ENCODE results near the gene MYCBP2. TPM values are rescaled to one million over a fixed set of nuclear protein-coding genes. Genes with fewer than 3 reads are reported as not detected.

MYCBP2 gene
- 50.5 TPM for total RNA-seq
- polyA plus RNA-seq (ENCODE audit: insufficient read depth in 1 of 8, insufficient read length in 8 of 8, low replicate concordance in 1 of 8), result 10 to 100 TPM; 37.3 to 58.4 (median 52.3) TPM
- long read RNA-seq, donor 1, result 0 reads
- long read RNA-seq, donor 2, result 0 reads
- long read RNA-seq, donor 3, result 0 reads
- long read RNA-seq, donor 4, result 0 reads
- long read RNA-seq, donor 5, partial matches to known transcripts, result 27 of 28 reads
- long read RNA-seq, donor 5, other reads (novel, unspliced or antisense), result 0 of 28 reads
- long read RNA-seq, donor 6, partial matches to known transcripts, result 13 of 14 reads
- long read RNA-seq, donor 6, other reads (novel, unspliced or antisense), result 0 of 14 reads
- long read RNA-seq, donor 7, partial matches to known transcripts, result 9 of 10 reads
- long read RNA-seq, donor 7, other reads (novel, unspliced or antisense), result 0 of 10 reads
- long read RNA-seq, donor 8, result 0 reads
- long read RNA-seq, donor 9, partial matches to known transcripts, result 9 of 9 reads
- long read RNA-seq, donor 9, other reads (novel, unspliced or antisense), result 0 of 9 reads
- long read RNA-seq, donor 10, partial matches to known transcripts, result 6 of 6 reads
- long read RNA-seq, donor 10, other reads (novel, unspliced or antisense), result 0 of 6 reads
- long read RNA-seq, donor 11, result 0 reads

DNA sequence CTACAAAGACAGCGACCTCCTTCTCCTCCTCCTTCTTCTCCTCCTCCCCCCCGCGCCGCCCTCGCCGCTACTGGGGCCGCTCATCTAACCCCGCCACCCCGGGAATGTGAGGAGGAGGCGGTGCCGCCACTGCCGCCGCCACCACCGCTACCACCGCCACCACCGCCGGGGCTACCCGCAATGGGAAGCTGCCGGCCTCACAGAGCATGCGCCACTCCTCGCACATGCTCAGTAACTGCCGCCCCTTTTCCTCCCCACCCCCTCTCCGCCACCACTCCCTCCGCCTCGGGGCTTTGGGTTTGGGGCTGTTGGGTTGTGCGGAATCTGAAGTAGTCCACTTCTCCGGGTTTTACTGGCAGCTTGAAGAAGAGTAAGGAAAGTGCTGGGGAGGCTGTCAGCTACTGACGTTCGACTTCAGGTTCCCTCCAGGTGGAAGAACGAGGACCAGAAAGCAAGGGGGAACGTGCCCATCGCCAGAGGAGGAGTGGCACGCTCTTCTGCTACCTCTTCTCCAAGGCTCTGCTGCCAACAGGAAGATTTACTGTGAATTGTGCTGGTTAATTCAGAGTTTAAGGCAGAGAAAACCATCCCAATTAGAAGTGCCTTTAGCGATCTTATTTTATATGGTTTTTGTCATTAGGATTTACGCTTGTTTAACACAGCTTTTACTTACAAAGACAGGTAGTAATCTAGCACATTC, at the start of gene MYCBP2:
TSS of gene MYCBP2 (minus strand) at position 190 of the 700 bp plus-strand sequence. CDS start 319 bp downstream, outside the sequence.
- Histone ChIP-seq H3K27ac (ENCODE audit: low read length) (peak within 1 kb of the TSS; percentile 87), H3K36me3 (ENCODE audit: control insufficient read depth, insufficient read depth, low read length) (no peaks in the 10 kb centered on the region), H3K4me1 (ENCODE audit: control insufficient read depth, insufficient read depth, low read length) (peaks cover 5% of the 10 kb centered on the region), H3K27me3 (ENCODE audit: control insufficient read depth, insufficient read depth, low read length) (no peaks in the 10 kb centered on the region), H3K4me3 (ENCODE audit: low read length) (peak within 1 kb of the TSS; percentile 96), H3K9me3 (replicated peaks; ENCODE audit: control insufficient read depth, low read depth, low read length) (no peaks in the 10 kb centered on the region)
- peak; percentile 100 for DNase-seq
- 0% methylated on average over 15 of the region's 35 CpGs for WGBS (ENCODE audit: insufficient coverage)

- H3K27ac ChIP-seq (ENCODE audit: low read length), result no peak overlapping the region
- no peak for DNase-seq
- no peaks in the 10 kb centered on the region for H3K27me3 ChIP-seq (ENCODE audit: control insufficient read depth, insufficient read depth, low read length)
- H3K9me3 ChIP-seq (replicated peaks; ENCODE audit: control insufficient read depth, low read depth, low read length), result no peaks in the 10 kb centered on the region
- H3K36me3 ChIP-seq (ENCODE audit: control insufficient read depth, insufficient read depth, low read length), result no peaks in the 10 kb centered on the region
- no peak overlapping the region for H3K4me3 ChIP-seq (ENCODE audit: low read length)
- no CpG with 5 or more reads among the region's 1 CpG for WGBS (ENCODE audit: insufficient coverage)
- H3K4me1 ChIP-seq (ENCODE audit: control insufficient read depth, insufficient read depth, low read length), result no peaks in the 10 kb centered on the region
Measured at GRCh38 chr13:77375560-77376108, 48.7 kb upstream of the MYCBP2 start.

GRCh38 chr13:77374786-77375185, 47.9 kb upstream of the MYCBP2 start:
- no CpG with 5 or more reads among the region's 2 CpGs for WGBS (ENCODE audit: insufficient coverage)
- H3K36me3 ChIP-seq (ENCODE audit: control insufficient read depth, insufficient read depth, low read length), result no peaks in the 10 kb centered on the region
- no peak overlapping the region for H3K4me3 ChIP-seq (ENCODE audit: low read length)
- no peak overlapping the region for H3K27ac ChIP-seq (ENCODE audit: low read length)
- H3K4me1 ChIP-seq (ENCODE audit: control insufficient read depth, insufficient read depth, low read length), result no peaks in the 10 kb centered on the region
- DNase-seq, result no peak
- H3K9me3 ChIP-seq (replicated peaks; ENCODE audit: control insufficient read depth, low read depth, low read length), result no peaks in the 10 kb centered on the region
- H3K27me3 ChIP-seq (ENCODE audit: control insufficient read depth, insufficient read depth, low read length), result no peaks in the 10 kb centered on the region

DNA sequence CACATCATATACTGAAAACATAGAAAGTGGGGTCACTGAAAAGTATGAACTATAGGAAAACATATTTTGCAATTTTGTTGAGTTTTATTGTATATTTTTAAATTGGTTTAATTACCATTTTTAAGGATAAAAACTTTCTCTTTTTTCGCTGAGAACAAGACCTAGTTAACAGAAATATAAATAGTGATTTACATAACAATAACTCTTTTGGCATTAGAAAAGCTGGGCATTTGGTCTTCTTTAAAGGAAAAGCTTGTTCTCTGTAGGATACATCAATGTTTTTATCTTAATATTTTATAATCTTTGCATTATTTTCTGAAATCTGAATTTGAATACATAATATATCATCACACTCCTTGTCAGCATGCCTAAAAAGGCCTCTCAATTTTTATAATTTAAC, 47.4 kb upstream of the MYCBP2 start:
- no peaks in the 10 kb centered on the region for H3K36me3 ChIP-seq (ENCODE audit: control insufficient read depth, insufficient read depth, low read length)
- no peak overlapping the region for H3K4me3 ChIP-seq (ENCODE audit: low read length)
- no peaks in the 10 kb centered on the region for H3K27me3 ChIP-seq (ENCODE audit: control insufficient read depth, insufficient read depth, low read length)
- WGBS (ENCODE audit: insufficient coverage), result no CpG with 5 or more reads among the region's 1 CpG
- no peak overlapping the region for H3K27ac ChIP-seq (ENCODE audit: low read length)
- no peaks in the 10 kb centered on the region for H3K4me1 ChIP-seq (ENCODE audit: control insufficient read depth, insufficient read depth, low read length)
- no peak for DNase-seq
- H3K9me3 ChIP-seq (replicated peaks; ENCODE audit: control insufficient read depth, low read depth, low read length), result no peaks in the 10 kb centered on the region

- Histone ChIP-seq H3K27me3 (ENCODE audit: control insufficient read depth, insufficient read depth, low read length) (no peaks in the 10 kb centered on the region), H3K36me3 (ENCODE audit: control insufficient read depth, insufficient read depth, low read length) (no peaks in the 10 kb centered on the region), H3K4me3 (ENCODE audit: low read length) (no peak overlapping the region), H3K9me3 (replicated peaks; ENCODE audit: control insufficient read depth, low read depth, low read length) (no peaks in the 10 kb centered on the region), H3K27ac (ENCODE audit: low read length) (no peak overlapping the region), H3K4me1 (ENCODE audit: control insufficient read depth, insufficient read depth, low read length) (no peaks in the 10 kb centered on the region)
- WGBS (ENCODE audit: insufficient coverage), result no CpG with 5 or more reads among the region's 1 CpG
- DNase-seq, result no peak
Measured at GRCh38 chr13:77373502-77373901, 46.6 kb upstream of the MYCBP2 start.

DNA sequence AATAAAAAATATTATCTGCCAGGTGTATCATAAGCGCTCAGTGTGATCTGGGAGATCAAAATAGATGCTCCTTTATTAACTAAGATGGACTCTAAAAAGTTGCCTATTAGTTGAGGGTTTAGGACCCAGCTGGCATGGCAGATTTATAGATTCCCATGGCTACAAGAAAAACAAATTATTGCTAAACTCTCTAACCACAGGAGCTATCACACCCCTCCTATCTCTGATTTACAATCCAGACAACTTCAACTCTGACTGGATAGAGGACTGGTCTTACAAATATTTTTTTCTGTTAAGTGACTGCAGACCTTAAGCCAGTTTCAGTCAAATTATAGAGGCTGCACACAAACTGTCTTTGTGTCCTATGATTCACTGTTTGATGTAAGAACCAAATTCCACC, 45.4 kb upstream of the MYCBP2 start:
- Histone ChIP-seq H3K9me3 (replicated peaks; ENCODE audit: control insufficient read depth, low read depth, low read length) (no peaks in the 10 kb centered on the region), H3K27me3 (ENCODE audit: control insufficient read depth, insufficient read depth, low read length) (no peaks in the 10 kb centered on the region), H3K4me1 (ENCODE audit: control insufficient read depth, insufficient read depth, low read length) (no peaks in the 10 kb centered on the region), H3K36me3 (ENCODE audit: control insufficient read depth, insufficient read depth, low read length) (no peaks in the 10 kb centered on the region), H3K27ac (ENCODE audit: low read length) (no peak overlapping the region), H3K4me3 (ENCODE audit: low read length) (no peak overlapping the region)
- WGBS (ENCODE audit: insufficient coverage), result no CpG with 5 or more reads among the region's 1 CpG
- DNase-seq, result no peak

DNA sequence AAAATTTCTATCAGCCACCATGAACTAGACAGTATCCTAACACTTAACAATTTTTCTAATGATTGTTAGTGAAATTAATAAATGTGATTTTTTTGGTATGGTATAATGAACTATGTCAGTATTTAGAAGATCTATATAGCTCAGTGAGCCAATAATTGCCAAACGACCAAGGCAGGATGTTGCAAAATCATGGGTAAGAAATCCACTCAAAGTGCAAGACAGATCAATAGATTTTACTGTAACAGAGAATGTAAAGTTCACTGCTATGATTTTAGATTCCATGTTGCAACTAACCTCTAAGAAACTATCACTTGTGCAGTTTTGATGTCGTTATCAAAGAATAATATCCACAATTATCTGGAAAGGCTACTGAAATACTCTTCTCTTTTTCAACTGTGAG, 44.0 kb upstream of the MYCBP2 start:
- Histone ChIP-seq H3K9me3 (replicated peaks; ENCODE audit: control insufficient read depth, low read depth, low read length) (no peaks in the 10 kb centered on the region), H3K27me3 (ENCODE audit: control insufficient read depth, insufficient read depth, low read length) (no peaks in the 10 kb centered on the region), H3K27ac (ENCODE audit: low read length) (no peak overlapping the region), H3K4me1 (ENCODE audit: control insufficient read depth, insufficient read depth, low read length) (no peaks in the 10 kb centered on the region), H3K4me3 (ENCODE audit: low read length) (no peak overlapping the region), H3K36me3 (ENCODE audit: control insufficient read depth, insufficient read depth, low read length) (no peaks in the 10 kb centered on the region)
- no CpG with 5 or more reads among the region's 2 CpGs for WGBS (ENCODE audit: insufficient coverage)
- DNase-seq, result no peak

DNA sequence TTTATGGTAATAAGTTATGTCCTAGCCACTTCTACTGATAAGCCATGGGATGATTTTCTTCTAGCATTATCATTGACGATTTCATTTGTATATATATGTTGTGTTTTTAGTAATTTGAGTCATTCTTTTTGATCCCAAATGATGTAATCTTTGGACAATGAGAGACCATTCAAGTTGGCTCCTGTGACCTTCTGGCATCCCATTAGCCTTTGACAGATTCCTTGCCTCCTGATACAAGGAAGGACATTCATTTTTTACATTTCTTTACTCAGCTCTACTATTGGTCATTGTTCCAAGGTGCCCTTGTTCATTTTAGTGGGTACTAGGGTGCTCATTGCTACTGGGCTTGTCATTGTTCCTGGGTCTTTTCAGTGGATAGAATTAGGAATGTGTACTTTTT, 35.3 kb upstream of the MYCBP2 start:
- no peak overlapping the region for H3K4me3 ChIP-seq (ENCODE audit: low read length)
- no CpG with 5 or more reads among the region's 1 CpG for WGBS (ENCODE audit: insufficient coverage)

GRCh38 chr13:77360032-77360685, 33.3 kb upstream of the MYCBP2 start:
- DNase-seq, result no peak
- no CpG with 5 or more reads among the region's 3 CpGs for WGBS (ENCODE audit: insufficient coverage)
- Histone ChIP-seq H3K4me3 (ENCODE audit: low read length) (no peak overlapping the region), H3K36me3 (ENCODE audit: control insufficient read depth, insufficient read depth, low read length) (no peaks in the 10 kb centered on the region), H3K9me3 (replicated peaks; ENCODE audit: control insufficient read depth, low read depth, low read length) (no peaks in the 10 kb centered on the region), H3K27me3 (ENCODE audit: control insufficient read depth, insufficient read depth, low read length) (no peaks in the 10 kb centered on the region), H3K27ac (ENCODE audit: low read length) (no peak overlapping the region), H3K4me1 (ENCODE audit: control insufficient read depth, insufficient read depth, low read length) (no peaks in the 10 kb centered on the region)

More for the DNA sequence above, 35.3 kb upstream of the MYCBP2 start:
- H3K36me3 ChIP-seq (ENCODE audit: control insufficient read depth, insufficient read depth, low read length), result no peaks in the 10 kb centered on the region
- no peaks in the 10 kb centered on the region for H3K9me3 ChIP-seq (replicated peaks; ENCODE audit: control insufficient read depth, low read depth, low read length)
- H3K27me3 ChIP-seq (ENCODE audit: control insufficient read depth, insufficient read depth, low read length), result no peaks in the 10 kb centered on the region
- H3K27ac ChIP-seq (ENCODE audit: low read length), result no peak overlapping the region
- no peaks in the 10 kb centered on the region for H3K4me1 ChIP-seq (ENCODE audit: control insufficient read depth, insufficient read depth, low read length)
- DNase-seq, result no peak

Data from muscle of leg (tissue), 16 donors.